Tibial artery (tissue), 4 donors: Measurements from ENCODE around the gene P2RY2.
A peak's percentile ranks its signal among the peaks of the same experiment; 100 is the strongest.

ENCODE experiments used
- DNase-seq, 2 donors: peaks; one replicate each; pipeline ENCODE4 v3.0.0-alpha.2; 2019
- H3K27ac ChIP-seq, 2 donors: fragments of 200-600 bp; sonication (generic) in 1 of 2; 1 replicate in 1 of 2; 2 replicates in 1 of 2; pipeline ENCODE4 v1.5.1; 2018 to 2019; ENCODE audit warnings: mild to moderate bottlenecking in 1 of 2
- H3K27me3 ChIP-seq, 2 donors: fragments of 200-600 bp; sonication (generic) in 1 of 2; one replicate each; pipeline versions ENCODE4 v1.5.1 to v1.6.0; 2016 to 2019
- H3K36me3 ChIP-seq, 3 donors: fragments of 200-600 bp; sonication (generic) in 2 of 3; one replicate each; pipeline ENCODE4 v1.5.1; 2016 to 2019; ENCODE audit warnings: mild to moderate bottlenecking in 2 of 3
- H3K4me1 ChIP-seq, 4 donors: fragments of 200-600 bp; sonication (generic) in 2 of 4; 1 replicate in 3 of 4; 2 replicates in 1 of 4; pipeline ENCODE4 v1.5.1; 2016 to 2019
- H3K4me3 ChIP-seq, 2 donors: fragments of 200-600 bp; sonication (generic) in 1 of 2; 1 replicate in 1 of 2; 2 replicates in 1 of 2; pipeline ENCODE4 v1.5.1; 2018 to 2019; ENCODE audit warnings: mild to moderate bottlenecking in 2 of 2
- H3K9me3 ChIP-seq, 3 donors: fragments of 200-600 bp; sonication (generic) in 1 of 3; one replicate each; pipeline ENCODE4 v1.5.1; 2016 to 2019
- CTCF ChIP-seq, 2 experiments: fragments of 200-600 bp in 1 of 2; fragments of 450-650 bp in 1 of 2; IDR thresholded peaks; one replicate each; pipeline ENCODE4 v1.5.1; 2017 to 2019; ENCODE audit warnings: antibody characterized with exemption in 2 of 2, mild to moderate bottlenecking in 1 of 2, moderate library complexity in 1 of 2
- intact Hi-C: fragments of 100-400 bp; cut with DNase I; formaldehyde crosslinking; loops from one replicate; pipeline ENCODE4 v1.15.0; 2023; ENCODE audit warnings: low total_unique reads

P2RY2 gene

GRCh38 chr11:73284106-73284505, 66.0 kb downstream of the P2RY2 start:
- peaks cover 0 to 14% (median 8%) of the 10 kb centered on the region in 4 donors for H3K4me1 ChIP-seq
- no peak overlapping the region for H3K4me3 ChIP-seq
- TF ChIP-seq CTCF (IDR thresholded peaks at IDR 0.05), result no peak
- peak; percentile 11 to 57 for DNase-seq
- intact Hi-C loops, result no loop called here
- H3K27ac ChIP-seq, result no peak overlapping the region
- H3K9me3 ChIP-seq, result no peaks in the 10 kb centered on the region
- no peaks in the 10 kb centered on the region for H3K27me3 ChIP-seq
- H3K36me3 ChIP-seq, result no peaks in the 10 kb centered on the region

GRCh38 chr11:73285721-73286120, 67.6 kb downstream of the P2RY2 start:
- Histone ChIP-seq H3K36me3 (no peaks in the 10 kb centered on the region), H3K27ac (no peak overlapping the region), H3K9me3 (no peaks in the 10 kb centered on the region), H3K4me1 (peaks cover 0 to 21% (median 16%) of the 10 kb centered on the region in 4 donors), H3K4me3 (no peak overlapping the region), H3K27me3 (no peaks in the 10 kb centered on the region)
- intact Hi-C loops, result loop anchor here (5.0 kb wide), 1 partner anchor 98 kb away; no protein-coding TSS in a partner anchor
- no peak for TF ChIP-seq CTCF (IDR thresholded peaks at IDR 0.05)
- DNase-seq, result peak in 1 of 2 donors; percentile 55
